Measurements from ENCODE around the gene HEATR5B. TPM values are rescaled to one million over a fixed set of nuclear protein-coding genes. Genes with fewer than 3 reads are reported as not detected.
A peak's percentile ranks its signal among the peaks of the same experiment; 100 is the strongest.

HEATR5B gene
- total and polyA plus RNA-seq, 10 of the 15 experiments (the other 5 are each of a cell fraction or from before 2014, with no cell fraction given) = 4.1 to 34.7 (median 17.7) TPM

GRCh38 chr2:37090019-37090477, 5.9 kb upstream of the HEATR5B start (continued):
- no peak for TF ChIP-seq HSF1 (IDR thresholded peaks at IDR 0.05; ENCODE audit: low read depth, low read length)
- no peak for TF ChIP-seq TCF7 (IDR thresholded peaks at IDR 0.05; ENCODE audit: borderline replicate concordance)
- peak; percentile 84 for TF ChIP-seq NFIC (IDR thresholded peaks at IDR 0.05; ENCODE audit: low read depth, low read length)
- no peak for TF ChIP-seq CEBPZ (IDR thresholded peaks at IDR 0.05; ENCODE audit: low read depth, low read length)
- no peak for TF ChIP-seq CUX1 (IDR thresholded peaks at IDR 0.05; ENCODE audit: insufficient replicate concordance, low read depth, low read length)
- no peak for TF ChIP-seq ATF3 (IDR thresholded peaks at IDR 0.05; ENCODE audit: borderline replicate concordance, extremely low read depth, low read depth, low read length)
- TF ChIP-seq ZNF207 (IDR thresholded peaks at IDR 0.05; ENCODE audit: borderline replicate concordance) = no peak
- no peak for TF ChIP-seq CTCF (IDR thresholded peaks at IDR 0.05 in 2 of 3, conservative IDR thresholded peaks at IDR 0.05 in 1 of 3; ENCODE audit: control insufficient read depth in 2 of 3, extremely low read depth in 1 of 3, insufficient read depth in 1 of 3, low read depth in 3 of 3, low read length in 3 of 3)
- no peak for TF ChIP-seq RAD51 (IDR thresholded peaks at IDR 0.05)
- no peak for TF ChIP-seq KAT2A (conservative IDR thresholded peaks at IDR 0.05; ENCODE audit: control insufficient read depth, low read depth, low read length)
- TF ChIP-seq GATAD2B (conservative IDR thresholded peaks at IDR 0.05; ENCODE audit: low read depth) = 0 out of 2 replicates have a peak, but pooled peaks have one; percentile 53
- no peak for TF ChIP-seq EGR1 (IDR thresholded peaks at IDR 0.05; ENCODE audit: borderline replicate concordance in 1 of 2, low read depth in 2 of 2, low read length in 2 of 2)
- no peak for TF ChIP-seq USF2 (IDR thresholded peaks at IDR 0.05; ENCODE audit: borderline replicate concordance, low read depth, low read length)
- peak; percentile 27; the same call in 1 of the 2 replicates for TF ChIP-seq RAD21 (IDR thresholded peaks at IDR 0.05; ENCODE audit: insufficient read depth, low read depth, low read length)

All from GM12878 (cell line).